NAMALWA (cell line): ENCODE results near the gene GABRA4.
A peak's percentile ranks its signal among the peaks of the same experiment; 100 is the strongest.

Experiments used
- DNase-seq: peaks from one replicate; pipeline ENCODE4 v3.0.0-alpha.2; 2015; ENCODE audit warnings: low spot score

GABRA4 gene

GRCh38 chr4:46993075-46994006 is at the start of gene GABRA4:
Gene GABRA4, minus strand, starts transcription at chr4:46993581. Its CDS starts 157 bp downstream, at chr4:46993424.
- DNase-seq, result no peak

GRCh38 chr4:47040828-47041227 is 47.4 kb upstream of the GABRA4 start:
- no peak for DNase-seq

- DNase-seq, result no peak
Measured at GRCh38 chr4:47038263-47038662, 44.9 kb upstream of the GABRA4 start.

GRCh38 chr4:47032405-47033106 is 39.2 kb upstream of the GABRA4 start:
- peak; percentile 30 for DNase-seq

- DNase-seq, result no peak
Measured at GRCh38 chr4:47031751-47032404, 38.5 kb upstream of the GABRA4 start.

- DNase-seq, result no peak
Measured at GRCh38 chr4:47031011-47031678, 37.8 kb upstream of the GABRA4 start, which contains the start of gene GABRB1. Gene GABRB1, plus strand, starts transcription at chr4:47031567.

GRCh38 chr4:47017494-47017893 is 24.1 kb upstream of the GABRA4 start:
- DNase-seq, result no peak

- DNase-seq, result no peak
Measured at GRCh38 chr4:47017081-47017480, 23.7 kb upstream of the GABRA4 start.

GRCh38 chr4:47013373-47013772 is 20.0 kb upstream of the GABRA4 start:
- DNase-seq, result no peak

- no peak for DNase-seq
Measured at GRCh38 chr4:47012676-47013075, 19.3 kb upstream of the GABRA4 start.

GRCh38 chr4:47010912-47011446 is 17.6 kb upstream of the GABRA4 start:
- DNase-seq, result peak; percentile 37

GRCh38 chr4:47010347-47010911 is 17.0 kb upstream of the GABRA4 start:
- DNase-seq, result no peak

GRCh38 chr4:47002580-47002979 is 9.2 kb upstream of the GABRA4 start:
- peak; percentile 19 for DNase-seq

- DNase-seq, result no peak
Measured at GRCh38 chr4:47000406-47000805, 7.0 kb upstream of the GABRA4 start.

GRCh38 chr4:46999566-46999965 is 6.2 kb upstream of the GABRA4 start:
- DNase-seq, result no peak

GRCh38 chr4:46994007-46994405 is 625 bp upstream of the GABRA4 start:
- no peak for DNase-seq

GRCh38 chr4:46992338-46992737 is 1.0 kb downstream of the GABRA4 start:
- DNase-seq, result no peak

- DNase-seq, result no peak
Measured at GRCh38 chr4:46986922-46987638, 6.3 kb downstream of the GABRA4 start.

GRCh38 chr4:46984781-46985180 is 8.6 kb downstream of the GABRA4 start:
- no peak for DNase-seq

GRCh38 chr4:46980851-46981250 is 12.5 kb downstream of the GABRA4 start:
- DNase-seq, result no peak

- no peak for DNase-seq
Measured at GRCh38 chr4:46979726-46980125, 13.7 kb downstream of the GABRA4 start.
